Esophagus muscularis mucosa (tissue), 4 donors: Measurements from ENCODE around the gene CDK5RAP2. TPM values are rescaled to one million over a fixed set of nuclear protein-coding genes. Genes with fewer than 3 reads are reported as not detected.
"Not testable (repeated sequence)": the region's sequence is repeated elsewhere in the genome, so short reads cannot be mapped to it uniquely, and the experiment has no call there.

Source experiments
- DNase-seq: peaks from one replicate; pipeline ENCODE4 v3.0.0-alpha.2; 2017; ENCODE audit errors: extremely low spot score
- H3K27ac ChIP-seq, 4 donors: fragments of 200-600 bp; sonication (generic); replicated peaks in 1 of 4; 1 replicate in 3 of 4; 2 replicates in 1 of 4; pipeline ENCODE4 v1.5.1; 2016 to 2019; ENCODE audit warnings: mild to moderate bottlenecking in 1 of 4
- H3K27me3 ChIP-seq, 4 donors: fragments of 200-600 bp; sonication (generic); one replicate each; pipeline versions ENCODE4 v1.5.1 to v1.6.0; 2016 to 2019
- H3K36me3 ChIP-seq, 4 donors: fragments of 200-600 bp; sonication (generic); one replicate each; pipeline ENCODE4 v1.5.1; 2016 to 2019
- H3K4me1 ChIP-seq, 4 donors: fragments of 200-600 bp; sonication (generic); one replicate each; pipeline ENCODE4 v1.5.1; 2016 to 2019
- H3K4me3 ChIP-seq, 4 donors: fragments of 200-600 bp; sonication (generic); 1 replicate in 2 of 4; 2 replicates in 2 of 4; pipeline ENCODE4 v1.5.1; 2016 to 2019; ENCODE audit warnings: mild to moderate bottlenecking in 4 of 4, moderate library complexity in 1 of 4
- H3K9me3 ChIP-seq, 4 donors: fragments of 200-600 bp; sonication (generic); 1 replicate in 3 of 4; 2 replicates in 1 of 4; pipeline ENCODE4 v1.5.1; 2016 to 2019
- EP300 ChIP-seq: sonication (generic); formaldehyde crosslinking; IDR thresholded peaks from one replicate; pipeline ENCODE4 v1.6.1; 2017; ENCODE audit warnings: antibody characterized with exemption
- POLR2A ChIP-seq: fragments of 450-650 bp; IDR thresholded peaks from one replicate; pipeline ENCODE4 v1.6.1; 2017; ENCODE audit warnings: antibody characterized with exemption, moderate library complexity, mild to moderate bottlenecking, low read depth
- POLR2AphosphoS5 ChIP-seq, 2 donors: sonication (generic); formaldehyde crosslinking; IDR thresholded peaks; one replicate each; pipeline ENCODE4 v1.6.1; 2017; ENCODE audit warnings: antibody characterized with exemption in 2 of 2
- WGBS: methylation state at CpG from one replicate; pipeline ENCODE4 v1.1.5; 2018; 5-methylcytosine and 5-hydroxymethylcytosine counted together
- intact Hi-C: fragments of 100-400 bp; cut with DNase I; formaldehyde crosslinking; loops from one replicate; pipeline ENCODE4 v1.15.1; 2023
- total RNA-seq, 4 donors: library from RNA; depleted of rRNA; stranded (reverse); fragments of >200 nt; gene quantifications; one replicate each; pipeline versions ENCODE4 v1.1.0 to v1.2.1, GENCODE V29; 2016
- TF ChIP-seq, protein P1 (sequence below), 3 experiments: fragments of 200-600 bp in 2 of 3; fragments of 450-650 bp in 1 of 3; sonication (generic) in 2 of 3; IDR thresholded peaks; one replicate each; pipeline ENCODE4 v1.5.1; 2017 to 2019; ENCODE audit warnings: antibody characterized with exemption in 3 of 3, mild to moderate bottlenecking in 2 of 3, moderate library complexity in 1 of 3

The CDK5RAP2 gene
- total RNA-seq, 4 donors from 2014 or later = 34.6 to 38.6 (median 36.7) TPM

DNA sequence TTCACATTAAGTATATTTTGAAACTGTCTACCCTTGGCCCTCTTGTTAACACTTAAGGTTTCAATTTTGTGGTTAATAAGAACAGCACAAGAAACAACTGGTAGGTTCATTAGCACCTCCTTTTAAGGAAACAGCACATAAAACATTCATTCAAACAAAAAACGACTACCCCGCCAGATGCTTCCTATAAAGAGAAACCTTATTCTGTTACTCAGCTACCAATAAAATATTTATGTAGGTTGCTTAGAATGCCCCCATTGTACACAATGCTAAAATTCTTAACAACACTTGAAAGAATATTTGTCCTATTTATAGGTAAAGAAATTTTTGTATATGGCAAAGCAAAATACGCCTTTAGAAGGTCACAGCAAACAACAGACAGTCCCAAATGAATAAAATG is 23.2 kb downstream of the CDK5RAP2 start:
- Histone ChIP-seq H3K4me3 (no peak overlapping the region), H3K9me3 (no peaks in the 10 kb centered on the region), H3K4me1 (peaks cover 0 to 3% (median 0%) of the 10 kb centered on the region in 4 donors), H3K36me3 (peaks cover 0 to 41% (median 6%) of the 10 kb centered on the region in 4 donors), H3K27me3 (no peaks in the 10 kb centered on the region), H3K27ac (no peak overlapping the region)
- intact Hi-C loops = no loop called here
- TF ChIP-seq, protein P1, sequence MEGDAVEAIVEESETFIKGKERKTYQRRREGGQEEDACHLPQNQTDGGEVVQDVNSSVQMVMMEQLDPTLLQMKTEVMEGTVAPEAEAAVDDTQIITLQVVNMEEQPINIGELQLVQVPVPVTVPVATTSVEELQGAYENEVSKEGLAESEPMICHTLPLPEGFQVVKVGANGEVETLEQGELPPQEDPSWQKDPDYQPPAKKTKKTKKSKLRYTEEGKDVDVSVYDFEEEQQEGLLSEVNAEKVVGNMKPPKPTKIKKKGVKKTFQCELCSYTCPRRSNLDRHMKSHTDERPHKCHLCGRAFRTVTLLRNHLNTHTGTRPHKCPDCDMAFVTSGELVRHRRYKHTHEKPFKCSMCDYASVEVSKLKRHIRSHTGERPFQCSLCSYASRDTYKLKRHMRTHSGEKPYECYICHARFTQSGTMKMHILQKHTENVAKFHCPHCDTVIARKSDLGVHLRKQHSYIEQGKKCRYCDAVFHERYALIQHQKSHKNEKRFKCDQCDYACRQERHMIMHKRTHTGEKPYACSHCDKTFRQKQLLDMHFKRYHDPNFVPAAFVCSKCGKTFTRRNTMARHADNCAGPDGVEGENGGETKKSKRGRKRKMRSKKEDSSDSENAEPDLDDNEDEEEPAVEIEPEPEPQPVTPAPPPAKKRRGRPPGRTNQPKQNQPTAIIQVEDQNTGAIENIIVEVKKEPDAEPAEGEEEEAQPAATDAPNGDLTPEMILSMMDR (IDR thresholded peaks at IDR 0.05) = no peak
- no peak for TF ChIP-seq POLR2AphosphoS5 (IDR thresholded peaks at IDR 0.05)
- no peak for TF ChIP-seq EP300
- TF ChIP-seq POLR2A = no peak
- 76% methylated on average over 3 of the region's 3 CpGs for WGBS
- no peak for DNase-seq

DNA sequence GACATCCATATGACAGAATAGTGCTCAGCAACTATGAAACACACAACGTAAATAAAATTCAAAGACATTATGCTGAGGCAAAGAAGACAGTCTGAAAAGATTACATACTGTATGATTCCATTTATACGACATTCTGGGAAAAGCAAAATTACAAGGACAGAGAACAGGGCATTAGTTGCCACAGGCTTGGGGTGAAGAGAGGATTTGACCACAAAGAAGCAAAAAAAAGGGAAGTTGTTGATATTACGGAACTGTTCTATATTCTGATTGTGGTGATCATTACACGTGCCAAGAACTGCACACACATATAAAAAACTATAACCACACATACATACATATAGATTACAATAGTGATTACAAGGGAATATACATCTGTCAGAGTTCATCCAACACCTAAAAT is 24.1 kb downstream of the CDK5RAP2 start:
- WGBS = 86% methylated on average over 4 of the region's 4 CpGs
- H3K4me3 ChIP-seq = no peak overlapping the region
- no peak for DNase-seq
- no peak for TF ChIP-seq EP300
- TF ChIP-seq, protein P1 (IDR thresholded peaks at IDR 0.05) = no peak
- no peak for TF ChIP-seq POLR2AphosphoS5 (IDR thresholded peaks at IDR 0.05)
- no peak for TF ChIP-seq POLR2A
- peaks cover 0 to 40% (median 3%) of the 10 kb centered on the region in 4 donors for H3K36me3 ChIP-seq
- H3K9me3 ChIP-seq = no peaks in the 10 kb centered on the region
- H3K27me3 ChIP-seq = no peaks in the 10 kb centered on the region
- no peak overlapping the region for H3K27ac ChIP-seq
- peaks cover 0 to 3% (median 0%) of the 10 kb centered on the region in 4 donors for H3K4me1 ChIP-seq
- intact Hi-C loops = no loop called here

DNA sequence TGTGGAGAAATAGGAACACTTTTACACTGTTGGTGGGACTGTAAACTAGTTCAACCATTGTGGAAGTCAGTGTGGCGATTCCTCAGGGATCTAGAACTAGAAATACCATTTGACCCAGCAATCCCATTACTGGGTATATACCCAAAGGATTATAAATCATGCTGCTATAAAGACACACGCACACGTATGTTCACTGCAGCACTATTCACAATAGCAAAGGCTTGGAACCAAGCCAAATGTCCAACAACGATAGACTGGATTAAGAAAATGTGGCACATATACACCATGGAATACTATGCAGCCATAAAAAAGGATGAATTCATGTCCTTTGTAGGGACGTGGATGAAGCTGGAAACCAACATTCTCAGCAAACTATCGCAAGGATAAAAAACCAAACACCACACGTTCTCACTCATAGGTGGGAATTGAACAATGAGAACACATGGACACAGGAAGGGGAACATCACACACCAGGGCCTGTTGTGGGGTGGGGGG is 27.7 kb downstream of the CDK5RAP2 start:
- intact Hi-C loops = not testable (repeated sequence)
- 96% methylated on average over 6 of the region's 7 CpGs for WGBS

DNA sequence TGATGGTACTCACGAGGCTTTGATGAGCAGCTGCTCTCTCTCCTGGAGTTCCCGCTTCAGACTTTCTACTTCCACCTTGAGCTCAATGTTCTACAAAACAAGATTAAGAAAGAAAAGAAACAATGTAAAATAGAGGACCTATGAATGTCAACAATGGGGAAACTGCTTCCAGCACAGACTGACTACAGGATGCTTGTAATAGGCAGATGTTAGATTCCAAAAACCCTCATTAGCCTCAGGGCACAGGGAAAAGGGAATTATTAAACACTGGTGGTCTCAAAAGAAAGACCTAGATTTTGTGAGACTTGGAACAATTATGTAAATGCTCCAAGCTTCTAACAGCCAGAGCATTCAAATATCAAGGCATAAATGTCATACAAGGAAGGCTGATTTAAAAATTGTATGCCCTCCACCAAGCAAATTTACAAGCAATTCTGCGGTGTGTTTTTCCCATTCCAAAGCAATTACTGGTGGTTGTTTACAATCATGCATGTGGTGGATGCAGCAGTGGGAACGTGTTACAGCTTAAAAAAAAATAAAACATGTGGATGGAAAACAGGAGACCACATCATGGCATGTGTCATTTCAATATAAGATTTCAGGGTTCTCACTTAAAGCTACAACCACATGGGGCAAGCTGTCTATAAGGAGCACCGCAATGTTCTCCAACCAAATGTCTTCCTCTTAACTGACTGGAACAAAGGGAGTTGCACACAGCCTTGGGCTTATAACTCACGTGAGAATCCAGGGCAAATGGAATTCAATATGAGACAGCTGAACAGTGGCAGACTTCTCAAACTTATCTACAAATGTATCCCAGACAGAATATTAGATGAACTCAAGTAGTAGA is 34.0 kb downstream of the CDK5RAP2 start:
- H3K4me3 ChIP-seq = no peak overlapping the region
- peaks cover 40 to 94% (median 75%) of the 10 kb centered on the region in 4 donors for H3K36me3 ChIP-seq
- DNase-seq = no peak
- no peak for TF ChIP-seq EP300
- TF ChIP-seq, protein P1 (IDR thresholded peaks at IDR 0.05) = no peak
- TF ChIP-seq POLR2A = no peak
- TF ChIP-seq POLR2AphosphoS5 (IDR thresholded peaks at IDR 0.05) = no peak
- 88% methylated on average over 6 of the region's 6 CpGs for WGBS
- intact Hi-C loops = no loop called here
- H3K27me3 ChIP-seq = no peaks in the 10 kb centered on the region
- no peaks in the 10 kb centered on the region for H3K9me3 ChIP-seq
- H3K27ac ChIP-seq = no peak overlapping the region
- no peaks in the 10 kb centered on the region for H3K4me1 ChIP-seq

More for the DNA sequence above, 27.7 kb downstream of the CDK5RAP2 start:
- peaks cover 20 to 52% (median 32%) of the 10 kb centered on the region in 4 donors for H3K36me3 ChIP-seq
- not testable (repeated sequence) for H3K9me3 ChIP-seq, DNase-seq, H3K27ac ChIP-seq, H3K27me3 ChIP-seq, H3K4me1 ChIP-seq, H3K4me3 ChIP-seq

DNA sequence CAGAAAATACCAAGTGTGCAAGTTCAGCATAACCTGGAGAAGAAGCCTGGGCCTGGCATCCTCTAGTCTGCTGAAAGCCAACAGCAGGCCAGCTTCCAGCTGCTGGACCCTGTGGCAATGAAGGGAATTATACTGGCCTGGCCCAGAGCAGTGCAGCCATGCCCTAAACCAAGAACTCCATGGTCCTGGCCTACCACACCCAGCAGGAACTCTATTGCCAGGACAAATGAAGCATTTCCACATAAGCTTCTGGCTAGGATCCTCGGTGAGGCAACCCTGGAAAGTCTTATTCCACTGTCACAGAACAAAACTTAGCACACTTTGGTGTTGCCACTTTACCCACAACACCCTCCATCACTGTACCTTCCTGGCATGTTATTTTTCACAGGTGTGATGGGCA is 35.5 kb downstream of the CDK5RAP2 start:
- intact Hi-C loops = no loop called here
- DNase-seq = no peak

More for the DNA sequence above, 35.5 kb downstream of the CDK5RAP2 start:
- TF ChIP-seq POLR2A (no peak), POLR2AphosphoS5 (IDR thresholded peaks at IDR 0.05) (no peak)
- TF ChIP-seq, protein P1 (IDR thresholded peaks at IDR 0.05) = no peak
- Histone ChIP-seq H3K4me3 (no peak overlapping the region), H3K36me3 (peaks cover 34 to 98% (median 75%) of the 10 kb centered on the region in 4 donors), H3K4me1 (no peaks in the 10 kb centered on the region), H3K27ac (no peak overlapping the region), H3K27me3 (no peaks in the 10 kb centered on the region), H3K9me3 (no peaks in the 10 kb centered on the region)
- 75% methylated on average over 1 of the region's 1 CpG for WGBS
